CD4-positive, alpha-beta T cell treated with Interleukin-6 for 4 hours (primary cell): ENCODE results near the gene AK5.
"Not testable (repeated sequence)": the region's sequence is repeated elsewhere in the genome, so short reads cannot be mapped to it uniquely, and the experiment has no call there.

ENCODE experiments used
- DNase-seq: peaks from one replicate; pipeline ENCODE4 v3.0.0-alpha.2; 2020; ENCODE audit warnings: mixed read lengths

The AK5 gene

DNA sequence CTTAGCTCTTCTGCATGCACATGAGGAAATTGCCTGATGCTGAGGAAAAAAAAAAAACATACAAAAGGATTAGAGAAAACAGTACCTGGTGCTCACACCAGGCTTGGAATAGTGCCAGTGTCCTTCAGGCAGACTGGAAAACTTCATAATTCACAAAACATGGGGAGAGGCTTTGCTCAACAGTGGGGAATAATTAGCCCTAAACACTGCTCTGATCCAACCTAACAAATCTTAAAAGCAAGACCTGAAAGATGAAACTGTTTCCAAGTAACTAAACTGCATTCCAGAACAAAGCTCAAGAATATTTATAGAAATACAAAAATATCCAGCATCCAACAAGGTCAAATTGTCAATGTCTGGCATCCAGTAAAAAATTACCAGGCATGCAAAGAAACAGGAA, 124.8 kb downstream of the AK5 start:
- DNase-seq: no peak

DNA sequence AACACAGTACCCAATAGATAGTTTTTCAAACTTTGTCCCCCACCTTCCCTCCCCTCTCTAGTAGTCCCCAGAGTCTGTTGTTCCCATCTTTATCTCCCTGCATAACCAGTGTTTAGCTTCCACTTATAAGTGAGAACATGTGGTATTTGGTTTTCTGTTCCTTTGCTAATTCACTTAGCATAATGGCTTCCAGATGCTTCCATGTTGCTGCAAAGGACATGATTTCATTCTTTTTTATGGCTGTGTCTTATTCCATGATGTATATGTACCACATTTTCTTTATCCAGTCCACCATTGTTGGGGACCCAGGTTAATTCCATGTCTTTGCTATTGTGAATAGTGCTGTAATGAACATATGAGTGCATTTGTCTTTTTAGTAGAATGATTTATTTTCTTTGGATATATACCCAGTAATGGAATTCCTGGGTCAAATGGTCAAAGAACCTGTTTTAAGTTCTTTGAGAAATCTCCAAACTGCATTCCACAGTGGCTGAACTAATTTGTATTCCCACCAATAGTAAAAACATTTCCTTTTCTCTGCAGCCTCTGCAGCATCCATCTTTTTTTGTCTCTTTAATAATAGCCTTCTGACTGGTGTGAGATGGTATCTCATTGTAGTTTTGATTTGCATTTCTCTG, 126.0 kb downstream of the AK5 start:
- no peak for DNase-seq

DNA sequence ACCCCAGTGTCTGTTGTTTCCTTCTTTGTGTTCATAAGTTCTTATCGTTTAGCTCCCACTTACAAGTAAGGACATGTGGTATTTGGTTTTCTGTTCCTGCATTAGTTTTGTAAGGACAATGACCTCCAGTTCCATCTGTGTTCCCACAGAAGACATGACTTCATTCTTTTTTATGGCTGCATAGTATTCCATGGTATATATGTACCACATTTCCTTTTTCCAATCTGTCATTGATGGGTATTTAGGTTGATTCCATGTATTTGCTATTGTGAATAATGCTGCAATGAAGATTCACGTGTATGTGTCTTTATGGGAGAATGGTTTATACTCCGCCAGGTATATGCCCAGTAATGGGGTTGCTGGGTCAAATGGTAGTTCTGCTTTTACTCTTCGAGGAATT, 127.1 kb downstream of the AK5 start:
- not testable (repeated sequence) for DNase-seq

DNA sequence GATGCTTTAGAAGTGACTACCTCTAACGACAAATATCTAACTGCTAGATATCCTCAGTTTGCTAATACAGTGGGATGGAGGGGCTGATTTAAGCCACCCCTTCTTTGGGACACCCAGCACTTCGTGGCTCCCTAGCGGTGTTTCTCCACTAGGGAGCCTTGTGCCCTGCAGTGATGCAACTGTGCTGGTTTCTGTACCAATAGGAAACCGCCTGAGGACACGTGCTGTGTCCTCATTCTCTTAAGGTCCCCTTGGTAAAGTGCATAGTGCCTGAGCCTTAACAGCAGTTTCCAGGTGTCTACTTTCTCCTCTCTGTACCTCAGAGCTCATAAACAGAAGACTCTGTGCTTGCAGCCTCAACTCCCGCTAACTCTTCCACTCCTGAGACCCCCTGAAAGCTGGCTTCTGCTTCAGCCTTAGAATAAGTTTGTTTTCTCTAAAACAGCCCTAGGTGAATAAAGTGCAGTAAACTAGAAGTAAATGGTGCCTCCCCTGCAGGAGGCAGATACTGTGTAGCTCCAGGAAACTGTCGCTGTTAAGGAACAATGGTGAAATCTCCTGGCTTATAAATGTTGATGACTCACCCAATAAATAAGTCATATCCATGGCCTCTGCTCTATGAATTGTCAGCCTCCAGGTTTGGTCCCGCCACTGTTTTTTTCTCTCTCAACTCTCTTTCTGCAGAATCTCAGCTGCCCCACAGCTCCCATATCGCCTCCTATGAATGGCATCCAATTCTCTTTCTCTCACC, 130.4 kb downstream of the AK5 start:
- DNase-seq: no peak

DNA sequence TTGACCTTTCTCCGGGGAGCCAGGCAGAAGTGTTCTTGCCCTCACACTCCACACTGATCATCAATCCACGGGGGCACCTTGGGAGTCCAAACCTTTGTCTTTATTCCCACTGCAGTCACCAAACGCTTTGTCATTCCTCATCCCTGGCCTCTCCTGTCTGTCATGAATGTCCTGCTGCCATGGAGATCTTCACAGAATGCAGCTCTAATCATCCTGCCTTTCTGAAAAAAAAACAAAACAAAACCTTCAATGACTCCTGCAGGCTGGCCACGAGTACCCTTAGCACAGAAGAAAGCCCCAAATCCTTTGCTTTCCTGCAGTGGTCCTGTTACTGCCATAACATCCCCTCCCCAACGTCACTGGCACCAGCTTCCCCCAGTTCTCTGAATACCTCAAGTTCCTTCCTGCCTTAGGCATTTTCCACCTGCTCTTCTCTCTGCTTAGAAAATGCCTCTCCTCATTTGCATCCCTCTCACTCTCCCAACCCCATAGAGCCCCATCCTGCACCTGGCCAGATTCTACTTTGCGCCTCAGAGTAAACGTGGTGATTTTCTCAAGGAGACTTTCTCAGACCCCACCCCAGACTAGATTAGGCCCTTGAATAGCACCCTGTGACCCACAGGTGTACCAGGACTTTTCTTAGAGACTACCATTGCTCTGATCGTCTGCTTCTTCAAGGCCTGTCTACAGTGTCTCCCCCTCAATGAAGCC, 131.2 kb downstream of the AK5 start:
- no peak for DNase-seq

DNA sequence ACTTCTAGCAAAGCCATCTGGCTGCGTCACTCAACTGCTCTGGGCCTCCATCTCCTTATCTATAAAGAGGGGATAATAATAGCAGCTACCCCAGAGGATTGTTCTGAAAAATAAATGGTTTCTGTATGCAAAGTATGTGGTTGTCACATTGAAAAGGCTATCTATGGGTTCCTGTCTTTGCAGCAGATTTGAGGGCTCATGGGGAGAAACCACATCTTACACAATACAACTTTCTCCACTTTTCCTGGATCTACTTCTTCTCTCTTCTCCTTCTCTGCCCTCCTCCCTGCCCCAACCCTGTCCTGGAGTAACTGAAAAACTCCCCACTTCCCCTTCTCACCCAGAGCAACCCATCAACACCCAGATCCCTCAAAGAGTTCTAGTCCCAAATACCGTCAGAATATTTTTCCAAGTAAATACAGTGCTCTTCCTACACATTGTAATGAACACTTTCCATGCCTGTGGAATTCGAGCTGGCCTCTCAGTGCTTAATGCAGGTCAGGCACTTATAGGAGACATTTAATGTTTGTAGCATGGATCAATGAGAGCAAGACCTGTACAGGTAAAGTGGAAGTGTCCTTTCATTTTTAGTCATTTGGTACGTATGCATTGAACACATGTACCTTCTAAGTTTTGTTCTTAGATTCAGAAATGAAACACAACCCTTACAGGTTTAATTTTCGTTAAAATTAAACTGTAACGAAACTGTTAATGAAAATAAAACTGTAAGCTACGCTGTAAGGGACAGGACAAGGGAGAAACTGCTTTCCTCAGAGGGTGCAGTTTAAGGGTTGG, 131.9 kb downstream of the AK5 start:
- DNase-seq: no peak

DNA sequence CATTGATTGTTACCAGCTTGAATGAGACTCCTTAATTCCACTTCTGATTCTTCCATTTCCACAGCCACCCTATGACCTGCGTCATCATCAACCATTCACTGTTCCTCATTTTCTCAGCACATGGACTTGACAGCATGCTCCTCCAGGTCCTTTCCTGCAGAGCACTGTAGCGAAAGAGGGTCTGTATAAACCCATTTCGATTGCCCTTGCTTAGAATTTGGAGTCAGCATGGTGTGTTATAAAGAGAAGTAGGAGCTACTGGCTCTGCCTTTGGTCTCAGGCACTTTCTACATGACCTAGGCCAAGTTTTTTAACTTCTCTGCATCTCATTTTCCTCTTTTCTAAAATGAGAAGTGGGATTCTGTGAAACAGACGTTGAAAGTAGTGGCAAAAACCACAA, 133.8 kb downstream of the AK5 start:
- DNase-seq: no peak

DNA sequence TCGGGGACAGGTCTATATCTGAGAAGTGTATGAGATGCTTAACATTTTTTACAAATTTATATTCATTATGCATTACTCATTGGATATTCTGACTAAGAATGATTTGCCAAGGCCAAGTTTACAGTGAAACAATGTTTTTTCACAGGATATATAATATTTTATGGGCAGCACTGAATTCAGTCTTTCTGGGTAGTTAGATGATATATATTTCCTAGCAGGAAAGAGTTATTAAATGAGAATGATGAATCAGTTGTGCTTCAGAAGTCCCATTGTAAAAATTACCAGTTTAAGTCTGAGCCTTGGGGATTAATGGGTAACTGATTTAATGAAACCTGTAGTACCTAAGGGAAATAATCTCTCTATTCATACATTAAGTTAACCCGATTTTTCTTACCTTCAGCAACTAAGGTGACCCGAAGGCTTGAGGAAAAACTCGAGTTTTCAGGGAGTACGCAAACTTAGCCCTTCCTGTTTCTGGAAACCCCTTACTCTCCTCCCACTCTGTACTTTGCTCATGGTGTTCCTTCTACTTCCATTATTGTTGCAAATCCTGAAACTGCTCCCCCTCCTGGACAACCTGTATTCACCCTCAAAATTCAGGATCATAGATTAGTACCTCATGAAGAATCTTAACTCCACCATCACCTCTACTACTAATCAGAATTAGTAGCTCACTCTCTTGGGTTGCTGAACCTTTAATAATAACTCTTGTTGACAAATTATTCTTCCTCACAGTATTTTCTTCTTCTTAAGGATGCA, 135.1 kb downstream of the AK5 start:
- DNase-seq: no peak

DNA sequence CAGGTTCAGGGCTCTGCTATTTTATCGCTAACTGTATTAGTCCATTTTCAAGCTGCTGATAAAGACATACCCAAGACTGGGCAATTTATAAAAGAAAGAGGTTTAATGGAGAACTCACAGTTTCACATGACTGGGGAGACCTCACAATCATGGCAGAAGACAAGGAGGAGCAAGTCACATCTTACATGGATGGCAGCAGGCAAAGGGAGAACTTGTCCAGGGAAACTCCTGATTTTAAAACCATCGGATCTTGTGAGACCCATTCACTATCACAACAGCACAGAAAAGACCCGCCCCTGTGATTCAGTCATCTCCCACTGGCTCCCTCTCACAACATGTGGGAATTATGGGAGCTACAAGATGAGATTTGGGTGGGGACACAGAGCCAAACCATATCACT, 136.2 kb downstream of the AK5 start:
- not testable (repeated sequence) for DNase-seq

DNA sequence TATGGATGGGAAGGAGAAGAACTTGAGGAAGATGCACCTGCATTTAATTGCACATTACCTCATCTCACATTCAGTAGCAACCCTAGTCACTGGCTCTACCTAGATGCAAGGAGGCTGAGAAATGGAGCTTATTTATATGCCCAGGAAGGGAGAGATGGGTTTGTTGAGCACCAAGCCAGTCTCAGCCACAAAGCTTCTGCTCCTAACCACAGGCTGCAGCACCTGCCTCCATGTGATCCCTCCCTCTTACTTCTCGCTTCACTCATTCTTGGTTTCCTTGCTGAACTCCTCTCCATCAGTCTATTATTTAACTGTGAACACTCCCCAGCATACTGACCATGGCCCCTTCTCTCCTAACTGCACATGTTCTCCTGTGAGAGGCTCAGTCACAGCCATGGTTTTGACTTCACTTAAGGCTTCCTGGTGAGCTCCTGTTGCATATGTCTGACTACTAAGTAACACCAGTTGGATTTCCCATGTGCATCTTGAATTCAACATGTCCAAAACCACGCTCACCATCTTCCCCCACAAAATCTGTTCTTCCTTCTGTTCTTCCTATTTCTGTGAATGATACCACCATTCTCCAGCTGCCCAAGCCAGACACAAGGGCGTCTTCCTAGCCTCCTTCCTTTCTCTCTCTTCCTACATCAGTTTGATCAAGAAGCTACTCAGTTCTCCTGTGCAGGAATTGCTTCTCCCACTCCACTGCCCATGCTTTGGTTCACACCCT, 139.8 kb downstream of the AK5 start:
- DNase-seq: peak; percentile 28

DNA sequence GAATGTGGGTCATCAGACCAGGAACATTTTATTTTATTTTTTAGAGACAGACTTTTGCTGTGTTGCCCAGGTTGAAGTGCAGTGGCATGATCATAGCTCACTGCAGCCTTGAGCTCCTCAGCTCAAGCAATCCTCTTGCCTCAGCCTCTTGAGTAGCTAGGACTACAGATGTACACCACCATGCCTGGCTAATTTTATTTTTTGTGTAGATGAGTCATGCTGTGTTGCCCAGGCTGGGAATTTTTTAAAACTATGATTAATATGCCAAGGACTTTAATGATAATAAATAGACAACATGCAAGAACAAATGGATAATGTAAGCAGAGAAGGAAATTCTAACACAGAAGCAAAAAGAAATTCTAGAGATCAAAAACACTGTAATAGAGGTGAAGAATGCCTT, 142.4 kb downstream of the AK5 start:
- DNase-seq: no peak

DNA sequence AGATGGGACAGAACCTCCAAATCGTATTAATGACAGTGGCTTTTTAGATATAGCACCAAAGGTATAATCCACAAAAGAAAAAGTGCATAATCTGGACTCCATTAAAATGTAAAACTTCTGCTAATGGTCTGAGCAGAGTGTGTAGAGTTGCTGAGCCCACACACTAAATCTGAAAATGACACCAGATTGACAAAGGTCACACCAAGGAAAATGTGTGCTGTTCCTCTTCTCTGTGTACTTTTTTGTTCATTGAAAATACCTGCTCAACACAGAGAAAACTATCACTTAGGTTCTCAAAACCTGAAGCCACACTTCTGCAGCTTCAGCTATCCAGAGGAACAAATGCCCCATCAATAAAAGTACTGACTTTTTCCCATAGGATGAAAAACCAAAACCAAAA, 146.2 kb downstream of the AK5 start:
- no peak for DNase-seq

DNA sequence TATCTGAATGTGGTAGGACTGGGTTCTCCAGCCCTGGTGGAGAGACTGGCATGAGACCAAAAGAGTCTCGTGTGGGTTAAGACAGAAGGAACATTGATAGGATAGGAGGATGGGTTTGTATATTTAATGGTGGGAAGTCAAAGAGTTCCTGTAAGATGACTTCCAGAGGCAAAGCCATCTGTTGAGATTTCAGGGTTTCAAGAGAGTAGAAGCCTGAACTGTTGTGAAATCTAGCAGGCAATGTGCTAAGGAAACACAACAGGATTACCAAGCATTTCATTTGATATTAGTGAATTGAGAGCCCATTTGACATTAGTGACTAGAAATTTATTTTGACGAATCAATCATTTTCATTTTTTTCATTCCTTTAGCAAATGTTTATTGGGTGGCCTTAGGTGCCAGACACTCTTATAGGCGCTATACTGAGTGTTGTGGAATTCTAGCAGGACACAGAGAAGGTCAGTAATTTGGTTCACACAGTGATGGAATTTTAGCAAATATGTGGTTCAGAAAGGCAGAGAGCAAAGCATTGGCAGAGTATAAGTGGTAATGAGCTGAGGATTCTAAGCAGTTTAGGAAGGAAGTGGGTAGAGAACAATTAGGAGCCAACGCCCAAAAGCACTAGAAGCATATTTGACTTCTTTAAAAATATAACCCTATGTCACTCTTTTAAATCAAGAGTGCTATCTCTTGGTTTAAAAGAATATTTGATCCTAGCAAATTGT, 149.3 kb downstream of the AK5 start:
- no peak for DNase-seq

DNA sequence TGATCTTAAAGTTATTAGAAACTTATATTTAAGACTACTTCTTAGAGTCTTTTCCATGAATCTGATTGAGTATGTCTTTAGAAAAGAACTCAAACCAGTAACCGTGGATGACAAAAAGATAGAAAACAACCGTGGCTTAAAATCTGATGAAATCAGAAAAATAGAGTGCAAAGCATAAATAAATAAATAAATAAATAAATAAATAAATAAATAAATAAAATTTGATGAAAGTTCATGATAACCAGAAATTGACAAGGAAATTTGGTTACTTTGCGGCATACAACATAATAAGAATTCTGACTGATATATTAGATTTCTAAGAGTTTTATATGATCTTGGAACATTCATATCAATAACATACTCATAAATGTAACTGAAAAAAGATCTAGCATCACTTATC, 152.1 kb downstream of the AK5 start:
- DNase-seq: no peak

DNA sequence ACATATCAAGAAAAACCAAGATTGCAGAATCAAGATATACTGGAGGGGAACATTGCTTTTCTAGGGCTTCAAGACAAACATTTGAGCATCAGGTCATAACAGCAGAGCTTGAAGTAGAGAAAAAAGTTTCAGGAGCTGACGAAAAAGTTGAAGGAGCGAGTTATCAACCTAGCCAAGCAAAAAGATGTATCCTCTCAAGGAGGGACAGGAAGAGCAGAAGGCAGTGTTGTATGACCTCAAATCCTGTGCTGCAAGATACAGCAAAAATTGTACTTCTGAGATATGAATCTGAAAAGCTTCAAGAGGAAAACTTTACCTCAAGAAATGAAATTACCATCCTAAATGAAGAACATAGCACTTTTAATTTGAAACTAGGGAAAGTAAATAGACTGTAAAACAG, 153.1 kb downstream of the AK5 start:
- no peak for DNase-seq

DNA sequence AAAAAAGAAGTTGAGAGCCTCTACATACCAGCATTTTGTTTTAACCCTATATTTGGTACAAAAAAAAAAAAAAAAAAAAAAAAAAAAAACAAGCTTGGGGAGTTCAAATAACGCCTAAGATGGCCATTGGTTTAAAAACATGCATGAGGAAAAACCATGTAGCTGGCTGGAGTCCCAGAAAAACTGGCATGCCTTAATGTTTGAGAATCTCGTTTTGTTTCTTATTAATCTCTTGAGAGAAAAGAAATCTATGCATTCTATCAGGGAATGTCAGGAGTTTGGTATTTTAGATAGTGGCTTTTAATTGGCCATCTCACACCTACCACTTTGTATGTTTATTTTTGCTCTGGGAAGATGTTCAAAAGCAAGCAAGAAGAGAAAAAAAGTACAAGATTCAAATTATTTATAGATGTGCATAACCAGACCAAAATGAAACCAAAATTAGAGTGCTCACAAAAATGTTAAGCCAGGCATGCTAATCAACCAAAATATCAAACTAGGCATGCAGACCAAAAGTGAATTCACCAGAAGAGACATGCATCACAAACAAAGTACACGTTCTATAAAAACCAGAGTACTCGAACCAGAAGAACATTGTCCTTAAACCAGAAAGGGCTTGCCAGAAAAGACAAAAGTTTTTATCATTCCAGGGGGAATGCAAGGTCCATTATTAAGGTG, 156.6 kb downstream of the AK5 start:
- DNase-seq: no peak

DNA sequence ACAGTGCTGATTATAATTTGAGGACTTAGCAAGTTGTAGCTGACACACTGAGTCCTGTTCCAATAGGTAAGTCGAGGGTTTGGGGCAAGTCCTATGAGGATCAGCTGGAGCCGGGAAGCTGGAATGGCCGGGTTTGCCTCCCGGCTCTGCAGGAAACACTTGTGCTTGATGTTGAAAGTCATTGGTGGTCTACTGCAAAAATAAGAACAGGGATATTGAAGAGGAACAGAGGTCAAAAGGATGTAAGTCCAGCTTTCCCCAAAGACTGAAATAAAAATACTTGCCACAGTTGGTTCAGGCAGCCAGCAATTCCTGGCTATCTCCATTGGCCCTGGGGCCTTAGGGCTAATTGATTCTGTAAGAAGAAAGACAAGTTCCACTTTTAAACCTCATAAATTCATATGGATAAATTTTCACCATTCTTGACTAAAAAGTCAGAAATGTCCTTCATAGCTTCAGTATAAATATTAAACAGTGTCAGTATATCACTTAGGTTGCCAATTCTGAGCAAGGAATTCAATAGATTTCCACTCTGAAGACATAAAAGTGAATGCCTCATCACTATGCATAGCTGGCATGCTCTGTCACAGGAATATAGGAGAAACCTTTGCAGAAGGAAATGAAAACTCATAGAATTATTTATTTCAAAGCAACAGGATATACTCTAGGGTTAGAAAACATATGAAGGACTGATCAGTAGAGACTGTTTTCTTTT, 165.2 kb downstream of the AK5 start:
- DNase-seq: no peak

DNA sequence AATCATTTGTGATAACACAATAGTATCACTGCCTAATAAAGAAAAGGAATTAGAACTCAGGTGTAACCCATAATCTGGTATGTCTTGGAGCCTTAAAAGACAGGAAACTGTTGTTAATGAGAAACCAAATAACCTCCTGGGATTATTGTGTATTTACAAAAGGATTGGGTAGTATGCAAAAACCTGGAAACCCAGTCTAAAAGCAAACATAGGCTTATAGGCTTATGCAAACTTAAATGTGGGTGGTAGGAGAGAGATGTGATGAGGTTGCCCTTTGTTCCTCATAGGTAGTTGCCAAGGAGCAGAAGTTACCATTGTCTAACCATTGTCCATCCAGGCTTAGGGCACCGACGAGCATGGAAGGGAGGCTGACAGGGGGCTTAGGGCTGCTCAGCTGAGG, 165.8 kb downstream of the AK5 start:
- no peak for DNase-seq

DNA sequence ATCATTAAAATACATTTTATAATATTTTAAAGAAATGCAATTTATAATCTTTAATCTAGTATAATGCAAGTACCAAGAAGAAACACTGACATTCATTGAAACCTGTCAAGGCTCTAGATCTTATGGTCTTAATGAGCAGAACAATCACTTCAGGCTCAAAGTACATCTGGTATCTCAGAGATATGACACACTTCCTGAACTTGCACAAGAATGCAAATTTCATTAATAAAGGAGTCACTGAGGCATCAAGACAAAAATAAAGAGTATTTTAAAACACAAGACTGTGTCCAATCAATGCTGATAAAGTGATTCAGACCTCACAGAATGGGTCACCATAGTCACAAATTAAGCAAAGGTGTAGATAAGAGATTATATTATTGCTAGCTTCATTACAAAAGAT, 178.1 kb downstream of the AK5 start:
- DNase-seq: no peak

DNA sequence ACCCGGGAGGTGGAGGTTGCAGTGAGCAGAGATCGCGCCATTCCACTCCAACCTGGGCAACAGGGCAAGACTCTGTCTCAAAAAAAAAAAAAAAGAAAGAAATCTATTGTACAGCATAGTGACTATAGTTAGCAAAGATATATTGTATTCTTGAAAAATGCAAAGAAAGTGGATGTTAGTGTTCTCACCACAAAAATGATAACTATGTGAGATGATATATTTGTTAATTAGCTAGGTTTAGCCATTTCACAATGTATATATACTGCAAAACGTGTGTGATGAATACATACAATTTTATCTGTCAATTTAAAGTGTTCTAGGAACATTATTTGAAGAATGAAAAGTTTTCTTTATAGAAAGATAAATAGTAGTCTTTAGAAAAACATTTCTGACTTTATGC, 179.9 kb downstream of the AK5 start:
- DNase-seq: no peak
